H9 (cell line): ENCODE data around the gene RPS24. TPM values are rescaled to one million over a fixed set of nuclear protein-coding genes. Genes with fewer than 3 reads are reported as not detected.
A peak's percentile ranks its signal among the peaks of the same experiment; 100 is the strongest.

Experiments
- DNase-seq: peaks from one replicate; pipeline ENCODE4 v3.0.0-alpha.2; 2017
- H2AFZ ChIP-seq: one replicate; pipeline ENCODE4 v1.6.1; 2013; ENCODE audit warnings: mild to moderate bottlenecking, low read length, control low read depth, moderate library complexity
- H2AK5ac ChIP-seq: 2 replicates; pipeline ENCODE4 v1.6.1; 2013; ENCODE audit warnings: low read length, control low read depth, mixed read lengths; ENCODE audit not compliant: insufficient read length
- H2BK120ac ChIP-seq: one replicate; pipeline ENCODE4 v1.6.1; 2013; ENCODE audit warnings: low read depth, mild to moderate bottlenecking, low read length, control low read depth, inconsistent platforms; ENCODE audit not compliant: poor library complexity, severe bottlenecking
- H2BK12ac ChIP-seq: 2 replicates; pipeline ENCODE4 v1.6.1; 2013; ENCODE audit warnings: low read length, control low read depth, mixed read lengths, low read depth; ENCODE audit not compliant: insufficient read length
- H2BK15ac ChIP-seq: 2 replicates; pipeline ENCODE4 v1.6.1; 2013; ENCODE audit warnings: low read depth, low read length, control low read depth
- H2BK20ac ChIP-seq: one replicate; pipeline ENCODE4 v1.6.1; 2013; ENCODE audit warnings: low read depth, mild to moderate bottlenecking, low read length, control low read depth, inconsistent platforms; ENCODE audit not compliant: poor library complexity, severe bottlenecking
- H2BK5ac ChIP-seq: 2 replicates; pipeline ENCODE4 v1.6.1; 2013; ENCODE audit warnings: low read length, control low read depth, mixed read lengths; ENCODE audit not compliant: insufficient read length
- H3K14ac ChIP-seq: 2 replicates; pipeline ENCODE4 v1.6.1; 2013; ENCODE audit warnings: low read length, control low read depth; ENCODE audit not compliant: insufficient read depth
- H3K18ac ChIP-seq: 2 replicates; pipeline ENCODE4 v1.6.1; 2013; ENCODE audit warnings: low read depth, mild to moderate bottlenecking, mixed read lengths, low read length, control low read depth; ENCODE audit not compliant: insufficient read length
- H3K23ac ChIP-seq: 2 replicates; pipeline ENCODE4 v1.6.1; 2013; ENCODE audit warnings: low read length, control low read depth, mixed read lengths, low read depth; ENCODE audit not compliant: insufficient read length
- H3K23me2 ChIP-seq: 2 replicates; pipeline ENCODE4 v1.6.1; 2013; ENCODE audit warnings: low read depth, mild to moderate bottlenecking, mixed read lengths, low read length, control low read depth; ENCODE audit not compliant: insufficient read length, poor library complexity, severe bottlenecking
- H3K27ac ChIP-seq: 2 replicates; pipeline ENCODE4 v1.5.1; 2013; ENCODE audit warnings: low read length, control low read depth, mixed read lengths, low read depth; ENCODE audit not compliant: insufficient read length
- H3K27me3 ChIP-seq: 2 replicates; pipeline ENCODE4 v1.6.1; 2013; ENCODE audit warnings: low read length, control low read depth, inconsistent platforms; ENCODE audit not compliant: insufficient read depth
- H3K4ac ChIP-seq: 2 replicates; pipeline ENCODE4 v1.6.1; 2013; ENCODE audit warnings: low read depth, mild to moderate bottlenecking, control low read depth, inconsistent platforms, low read length, moderate library complexity
- H3K4me1 ChIP-seq: 2 replicates; pipeline ENCODE4 v1.6.1; 2013; ENCODE audit warnings: low read length, control low read depth, inconsistent platforms; ENCODE audit not compliant: insufficient read depth
- H3K4me2 ChIP-seq: 2 replicates; pipeline ENCODE4 v1.6.1; 2013; ENCODE audit warnings: low read length, control low read depth, mixed read lengths; ENCODE audit not compliant: insufficient read length, insufficient read depth
- H3K56ac ChIP-seq: 2 replicates; pipeline ENCODE4 v1.6.1; 2013; ENCODE audit warnings: low read depth, mild to moderate bottlenecking, mixed read lengths, low read length, control low read depth; ENCODE audit not compliant: insufficient read length
- H3K79me1 ChIP-seq: 2 replicates; pipeline ENCODE4 v1.6.1; 2013; ENCODE audit warnings: low read depth, mild to moderate bottlenecking, moderate library complexity, low read length, control low read depth, inconsistent platforms; ENCODE audit not compliant: insufficient read depth, poor library complexity, severe bottlenecking
- H3K79me2 ChIP-seq: 2 replicates; pipeline ENCODE4 v1.6.1; 2013; ENCODE audit warnings: low read length, control low read depth, inconsistent platforms; ENCODE audit not compliant: insufficient read depth
- H3K9ac ChIP-seq: 2 replicates; pipeline ENCODE4 v1.6.1; 2013; ENCODE audit warnings: low read length, control low read depth, mixed read lengths; ENCODE audit not compliant: insufficient read length; ENCODE audit errors: extremely low read depth
- H3K9me3 ChIP-seq: one replicate; pipeline ENCODE4 v1.6.1; 2013; ENCODE audit warnings: low read depth, low read length, inconsistent platforms; ENCODE audit not compliant: control insufficient read depth
- H3T11ph ChIP-seq: one replicate; pipeline ENCODE4 v1.6.1; 2013; ENCODE audit warnings: mild to moderate bottlenecking, low read length, control low read depth, inconsistent platforms
- H4K20me1 ChIP-seq: one replicate; pipeline ENCODE4 v1.6.1; 2013; ENCODE audit not compliant: control insufficient read depth, insufficient read length, insufficient read depth
- H4K5ac ChIP-seq: 2 replicates; pipeline ENCODE4 v1.6.1; 2013; ENCODE audit warnings: low read depth, mild to moderate bottlenecking, mixed read lengths, low read length, control low read depth; ENCODE audit not compliant: insufficient read length
- H4K8ac ChIP-seq: replicated peaks from 2 replicates; pipeline ENCODE4 v1.6.1; 2013; ENCODE audit warnings: low read length, control low read depth, mixed read lengths, low read depth; ENCODE audit not compliant: insufficient read length
- H4K91ac ChIP-seq: 2 replicates; pipeline ENCODE4 v1.6.1; 2013; ENCODE audit warnings: low read depth, mild to moderate bottlenecking, moderate library complexity, mixed read lengths, low read length, control low read depth; ENCODE audit not compliant: insufficient read length
- H3K27ac Mint-ChIP-seq, 3 experiments: 2 replicates in 2 of 3; 3 replicates in 1 of 3; pipeline ENCODE4 v1.8.0; 2020 to 2021; ENCODE audit warnings: mixed read lengths in 3 of 3, mild to moderate bottlenecking in 1 of 3, moderate library complexity in 1 of 3
- H3K27me3 Mint-ChIP-seq: 2 replicates; pipeline ENCODE4 v1.8.0; 2021; ENCODE audit warnings: low read depth, mild to moderate bottlenecking, moderate library complexity, mixed read lengths
- H3K36me3 Mint-ChIP-seq, 3 experiments: 2 replicates in 2 of 3; 3 replicates in 1 of 3; pipeline ENCODE4 v1.8.0; 2020 to 2021; ENCODE audit warnings: low read depth in 3 of 3, mixed read lengths in 3 of 3; ENCODE audit not compliant: insufficient read depth in 1 of 3
- H3K4me1 Mint-ChIP-seq, 2 experiments: 2 replicates each; pipeline ENCODE4 v1.8.0; 2020; ENCODE audit warnings: mixed read lengths in 2 of 2
- H3K4me3 Mint-ChIP-seq, 2 experiments: 2 replicates in 1 of 2; 3 replicates in 1 of 2; pipeline ENCODE4 v1.8.0; 2020 to 2021; ENCODE audit warnings: mild to moderate bottlenecking in 2 of 2, mixed read lengths in 2 of 2, moderate library complexity in 1 of 2
- H3K9me3 Mint-ChIP-seq, 2 experiments: 2 replicates in 1 of 2; 3 replicates in 1 of 2; pipeline ENCODE4 v1.8.0; 2020; ENCODE audit warnings: mild to moderate bottlenecking in 2 of 2, mixed read lengths in 2 of 2, moderate library complexity in 1 of 2
- WGBS: extraction: QIAGEN DNeasy Blood & Tissue Kit; methylation state at CpG from one replicate; pipeline ENCODE4 v1.1.7; 2013; ENCODE audit warnings: missing lambda C conversion rate, low lambda C conversion rate, mixed read lengths; ENCODE audit not compliant: insufficient read length; ENCODE audit errors: extremely low coverage; 5-methylcytosine and 5-hydroxymethylcytosine counted together
- total RNA-seq: library from RNA; stranded (reverse); gene quantifications from 2 replicates; pipeline ENCODE4 v1.2.1, GENCODE V29; 2021
- TF ChIP-seq, protein P1 (sequence below): fragments of 200-600 bp; sonication (generic); conservative IDR thresholded peaks from 3 replicates; pipeline ENCODE4 v1.8.0; 2021; ENCODE audit warnings: antibody characterized with exemption, mild to moderate bottlenecking

Gene RPS24
- total RNA-seq, 1 experiment from 2014 or later = 1,966 TPM

DNA sequence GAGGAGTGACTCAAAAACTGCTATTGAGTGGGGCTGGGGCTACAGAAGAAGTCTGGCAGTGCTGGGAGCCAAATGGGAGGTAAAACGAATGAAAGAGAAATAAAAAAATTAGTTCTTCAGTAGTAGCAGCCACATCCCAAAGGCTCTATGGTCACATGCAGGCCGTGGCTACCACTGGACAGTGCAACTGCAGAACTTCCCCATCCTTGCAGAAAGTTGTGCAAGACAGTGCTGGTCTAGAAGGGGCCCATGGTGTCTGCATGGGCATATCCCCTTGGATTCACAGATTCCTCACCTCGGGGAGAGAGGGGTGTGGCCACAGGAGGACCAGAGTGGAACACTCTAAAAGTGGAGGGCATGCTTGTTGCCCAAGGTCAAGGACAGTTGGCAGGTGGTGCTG is 47.6 kb downstream of the RPS24 start:
- Histone ChIP-seq H3K23ac (no peak overlapping the region), H3K79me1 (no peaks in the 10 kb centered on the region), H2AFZ (no peak overlapping the region), H2BK20ac (no peak overlapping the region), H2BK5ac (no peak overlapping the region), H3K4ac (no peak overlapping the region), H4K91ac (no peak overlapping the region), H3K27me3 (no peaks in the 10 kb centered on the region), H4K20me1 (no peaks in the 10 kb centered on the region), H3K56ac (no peak overlapping the region), H2BK120ac (no peak overlapping the region), H3K4me1 (no peaks in the 10 kb centered on the region), H3K79me2 (no peaks in the 10 kb centered on the region), H2BK12ac (no peak overlapping the region), H2AK5ac (no peak overlapping the region), H3K27ac (no peak overlapping the region), H3K23me2 (no peaks in the 10 kb centered on the region), H3K9ac (no peak overlapping the region), H3K14ac (no peak overlapping the region), H3K18ac (no peak overlapping the region), H4K5ac (no peak overlapping the region), H3T11ph (no peak overlapping the region), H3K4me2 (no peak overlapping the region), H2BK15ac (no peak overlapping the region), H3K9me3 (no peaks in the 10 kb centered on the region), H4K8ac (no peak overlapping the region)
- Mint-ChIP-seq H3K4me3 (no peak overlapping the region), H3K27me3 (peaks cover 3% of the 10 kb centered on the region; the same call in 1 of the 2 replicates), H3K4me1 (peaks cover 0 to 18% of the 10 kb centered on the region in 2 experiments; a peak in 3 of 4 replicates), H3K9me3 (peaks cover 10 to 11% of the 10 kb centered on the region in 2 experiments), H3K36me3 (peaks cover 2 to 7% (median 4%) of the 10 kb centered on the region in 3 experiments; a peak in 5 of 7 replicates), H3K27ac (peak overlapping the region in 1 of 3 experiments; percentile 13; a peak in 2 of 7 replicates)
- TF ChIP-seq, protein P1, sequence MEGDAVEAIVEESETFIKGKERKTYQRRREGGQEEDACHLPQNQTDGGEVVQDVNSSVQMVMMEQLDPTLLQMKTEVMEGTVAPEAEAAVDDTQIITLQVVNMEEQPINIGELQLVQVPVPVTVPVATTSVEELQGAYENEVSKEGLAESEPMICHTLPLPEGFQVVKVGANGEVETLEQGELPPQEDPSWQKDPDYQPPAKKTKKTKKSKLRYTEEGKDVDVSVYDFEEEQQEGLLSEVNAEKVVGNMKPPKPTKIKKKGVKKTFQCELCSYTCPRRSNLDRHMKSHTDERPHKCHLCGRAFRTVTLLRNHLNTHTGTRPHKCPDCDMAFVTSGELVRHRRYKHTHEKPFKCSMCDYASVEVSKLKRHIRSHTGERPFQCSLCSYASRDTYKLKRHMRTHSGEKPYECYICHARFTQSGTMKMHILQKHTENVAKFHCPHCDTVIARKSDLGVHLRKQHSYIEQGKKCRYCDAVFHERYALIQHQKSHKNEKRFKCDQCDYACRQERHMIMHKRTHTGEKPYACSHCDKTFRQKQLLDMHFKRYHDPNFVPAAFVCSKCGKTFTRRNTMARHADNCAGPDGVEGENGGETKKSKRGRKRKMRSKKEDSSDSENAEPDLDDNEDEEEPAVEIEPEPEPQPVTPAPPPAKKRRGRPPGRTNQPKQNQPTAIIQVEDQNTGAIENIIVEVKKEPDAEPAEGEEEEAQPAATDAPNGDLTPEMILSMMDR = no peak
- no peak for DNase-seq
- no CpG with 5 or more reads among the region's 3 CpGs for WGBS
